Measurements from ENCODE around the gene ITGA11. TPM values are rescaled to one million over a fixed set of nuclear protein-coding genes. Genes with fewer than 3 reads are reported as not detected.

The ITGA11 gene
- total RNA-seq, 1 donor from 2014 or later = 0.51 TPM

GRCh38 chr15:68469162-68470048, 37.4 kb upstream of the ITGA11 start:
- no peak for DNase-seq (ENCODE audit: low read depth, low spot score)
- no peaks in the 10 kb centered on the region for H3K36me3 Mint-ChIP-seq (ENCODE audit: low read depth)
- H3K9me3 Mint-ChIP-seq = no peaks in the 10 kb centered on the region
- no peak for TF ChIP-seq CTCF (conservative IDR thresholded peaks at IDR 0.05)
- H3K4me1 Mint-ChIP-seq = no peaks in the 10 kb centered on the region
- peaks cover 7% of the 10 kb centered on the region for H3K27me3 Mint-ChIP-seq (ENCODE audit: low read depth)
- no peak overlapping the region for H3K27ac Mint-ChIP-seq (ENCODE audit: unreplicated experiment)
- no peak overlapping the region for H3K4me3 Mint-ChIP-seq

GRCh38 chr15:68466876-68467275, 34.9 kb upstream of the ITGA11 start:
- Mint-ChIP-seq H3K4me1 (peaks cover 6% of the 10 kb centered on the region), H3K36me3 (ENCODE audit: low read depth) (no peaks in the 10 kb centered on the region), H3K4me3 (no peak overlapping the region), H3K9me3 (no peaks in the 10 kb centered on the region), H3K27me3 (ENCODE audit: low read depth) (peaks cover 4% of the 10 kb centered on the region), H3K27ac (ENCODE audit: unreplicated experiment) (no peak overlapping the region)
- DNase-seq (ENCODE audit: low read depth, low spot score) = no peak
- TF ChIP-seq CTCF (conservative IDR thresholded peaks at IDR 0.05) = no peak

GRCh38 chr15:68465861-68466560, 34.0 kb upstream of the ITGA11 start:
- peaks cover 4% of the 10 kb centered on the region for H3K27me3 Mint-ChIP-seq (ENCODE audit: low read depth)

GRCh38 chr15:68464448-68465090, 32.6 kb upstream of the ITGA11 start:
- Mint-ChIP-seq H3K4me3 (no peak overlapping the region), H3K4me1 (peaks cover 6% of the 10 kb centered on the region), H3K36me3 (ENCODE audit: low read depth) (no peaks in the 10 kb centered on the region), H3K27ac (ENCODE audit: unreplicated experiment) (no peak overlapping the region), H3K27me3 (ENCODE audit: low read depth) (peaks cover 4% of the 10 kb centered on the region), H3K9me3 (peaks cover 5% of the 10 kb centered on the region)
- TF ChIP-seq CTCF (conservative IDR thresholded peaks at IDR 0.05) = no peak
- no peak for DNase-seq (ENCODE audit: low read depth, low spot score)

More at GRCh38 chr15:68465861-68466560, 34.0 kb upstream of the ITGA11 start:
- Mint-ChIP-seq H3K27ac (ENCODE audit: unreplicated experiment) (no peak overlapping the region), H3K9me3 (no peaks in the 10 kb centered on the region), H3K4me1 (peaks cover 6% of the 10 kb centered on the region), H3K4me3 (no peak overlapping the region), H3K36me3 (ENCODE audit: low read depth) (no peaks in the 10 kb centered on the region)
- DNase-seq (ENCODE audit: low read depth, low spot score) = no peak
- no peak for TF ChIP-seq CTCF (conservative IDR thresholded peaks at IDR 0.05)

- peaks cover 5% of the 10 kb centered on the region for H3K9me3 Mint-ChIP-seq
- H3K36me3 Mint-ChIP-seq (ENCODE audit: low read depth) = no peaks in the 10 kb centered on the region
- peaks cover 4% of the 10 kb centered on the region for H3K27me3 Mint-ChIP-seq (ENCODE audit: low read depth)
- H3K4me1 Mint-ChIP-seq = peaks cover 6% of the 10 kb centered on the region
- TF ChIP-seq CTCF (conservative IDR thresholded peaks at IDR 0.05) = no peak
- H3K4me3 Mint-ChIP-seq = no peak overlapping the region
- no peak for DNase-seq (ENCODE audit: low read depth, low spot score)
- no peak overlapping the region for H3K27ac Mint-ChIP-seq (ENCODE audit: unreplicated experiment)
These were observed 32.0 kb upstream of the ITGA11 start for GRCh38 chr15:68463996-68464395.
